Neural cell (in vitro differentiated cells): Measurements from ENCODE around the gene MS4A15.

Source experiments
- EP300 ChIP-seq: fragments of 450-650 bp; conservative IDR thresholded peaks from 2 replicates; pipeline ENCODE4 v1.6.1; 2014; ENCODE audit warnings: antibody characterized with exemption, mild to moderate bottlenecking, moderate library complexity; ENCODE audit not compliant: poor library complexity, severe bottlenecking
- EZH2 ChIP-seq: fragments of 200-600, 300-800 bp; shearing (Covaris generic), sonication (generic); IDR thresholded peaks from 2 replicates; pipeline ENCODE4 v1.6.1; 2014; ENCODE audit warnings: antibody characterized with exemption, low read length, borderline replicate concordance, mild to moderate bottlenecking; ENCODE audit not compliant: insufficient read depth, poor library complexity, severe bottlenecking
- POLR2AphosphoS5 ChIP-seq: IDR thresholded peaks from 2 replicates; pipeline ENCODE4 v1.6.1; 2012
- RAD21 ChIP-seq: fragments of 450-650 bp; conservative IDR thresholded peaks from 2 replicates; pipeline ENCODE4 v1.6.1; 2014; ENCODE audit warnings: antibody characterized with exemption, mild to moderate bottlenecking, moderate library complexity
- SMC3 ChIP-seq: fragments of 450-650 bp; conservative IDR thresholded peaks from 2 replicates; pipeline ENCODE4 v1.6.1; 2014; ENCODE audit warnings: antibody characterized with exemption, mild to moderate bottlenecking, moderate library complexity; ENCODE audit not compliant: poor library complexity
- TAF1 ChIP-seq: IDR thresholded peaks from 2 replicates; pipeline ENCODE4 v1.6.1; 2012; ENCODE audit warnings: low read depth
- TF ChIP-seq, protein P1 (sequence below): fragments of 450-650 bp; IDR thresholded peaks from 2 replicates; pipeline ENCODE4 v1.5.1; 2014; ENCODE audit warnings: antibody characterized with exemption, mild to moderate bottlenecking, moderate library complexity; ENCODE audit not compliant: poor library complexity, severe bottlenecking
- TF ChIP-seq, protein P2 (sequence below): IDR thresholded peaks from 2 replicates; pipeline ENCODE4 v1.6.1; 2012; ENCODE audit warnings: borderline replicate concordance

GRCh38 chr11:60792521-60792920 lies 35.9 kb downstream of the MS4A15 start:
- TF ChIP-seq, protein P1, sequence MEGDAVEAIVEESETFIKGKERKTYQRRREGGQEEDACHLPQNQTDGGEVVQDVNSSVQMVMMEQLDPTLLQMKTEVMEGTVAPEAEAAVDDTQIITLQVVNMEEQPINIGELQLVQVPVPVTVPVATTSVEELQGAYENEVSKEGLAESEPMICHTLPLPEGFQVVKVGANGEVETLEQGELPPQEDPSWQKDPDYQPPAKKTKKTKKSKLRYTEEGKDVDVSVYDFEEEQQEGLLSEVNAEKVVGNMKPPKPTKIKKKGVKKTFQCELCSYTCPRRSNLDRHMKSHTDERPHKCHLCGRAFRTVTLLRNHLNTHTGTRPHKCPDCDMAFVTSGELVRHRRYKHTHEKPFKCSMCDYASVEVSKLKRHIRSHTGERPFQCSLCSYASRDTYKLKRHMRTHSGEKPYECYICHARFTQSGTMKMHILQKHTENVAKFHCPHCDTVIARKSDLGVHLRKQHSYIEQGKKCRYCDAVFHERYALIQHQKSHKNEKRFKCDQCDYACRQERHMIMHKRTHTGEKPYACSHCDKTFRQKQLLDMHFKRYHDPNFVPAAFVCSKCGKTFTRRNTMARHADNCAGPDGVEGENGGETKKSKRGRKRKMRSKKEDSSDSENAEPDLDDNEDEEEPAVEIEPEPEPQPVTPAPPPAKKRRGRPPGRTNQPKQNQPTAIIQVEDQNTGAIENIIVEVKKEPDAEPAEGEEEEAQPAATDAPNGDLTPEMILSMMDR = no peak
- TF ChIP-seq POLR2AphosphoS5 (no peak), EP300 (no peak), EZH2 (no peak), TAF1 (no peak), RAD21 (no peak), SMC3 (no peak)
- TF ChIP-seq, protein P2, sequence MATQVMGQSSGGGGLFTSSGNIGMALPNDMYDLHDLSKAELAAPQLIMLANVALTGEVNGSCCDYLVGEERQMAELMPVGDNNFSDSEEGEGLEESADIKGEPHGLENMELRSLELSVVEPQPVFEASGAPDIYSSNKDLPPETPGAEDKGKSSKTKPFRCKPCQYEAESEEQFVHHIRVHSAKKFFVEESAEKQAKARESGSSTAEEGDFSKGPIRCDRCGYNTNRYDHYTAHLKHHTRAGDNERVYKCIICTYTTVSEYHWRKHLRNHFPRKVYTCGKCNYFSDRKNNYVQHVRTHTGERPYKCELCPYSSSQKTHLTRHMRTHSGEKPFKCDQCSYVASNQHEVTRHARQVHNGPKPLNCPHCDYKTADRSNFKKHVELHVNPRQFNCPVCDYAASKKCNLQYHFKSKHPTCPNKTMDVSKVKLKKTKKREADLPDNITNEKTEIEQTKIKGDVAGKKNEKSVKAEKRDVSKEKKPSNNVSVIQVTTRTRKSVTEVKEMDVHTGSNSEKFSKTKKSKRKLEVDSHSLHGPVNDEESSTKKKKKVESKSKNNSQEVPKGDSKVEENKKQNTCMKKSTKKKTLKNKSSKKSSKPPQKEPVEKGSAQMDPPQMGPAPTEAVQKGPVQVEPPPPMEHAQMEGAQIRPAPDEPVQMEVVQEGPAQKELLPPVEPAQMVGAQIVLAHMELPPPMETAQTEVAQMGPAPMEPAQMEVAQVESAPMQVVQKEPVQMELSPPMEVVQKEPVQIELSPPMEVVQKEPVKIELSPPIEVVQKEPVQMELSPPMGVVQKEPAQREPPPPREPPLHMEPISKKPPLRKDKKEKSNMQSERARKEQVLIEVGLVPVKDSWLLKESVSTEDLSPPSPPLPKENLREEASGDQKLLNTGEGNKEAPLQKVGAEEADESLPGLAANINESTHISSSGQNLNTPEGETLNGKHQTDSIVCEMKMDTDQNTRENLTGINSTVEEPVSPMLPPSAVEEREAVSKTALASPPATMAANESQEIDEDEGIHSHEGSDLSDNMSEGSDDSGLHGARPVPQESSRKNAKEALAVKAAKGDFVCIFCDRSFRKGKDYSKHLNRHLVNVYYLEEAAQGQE = no peak
